H9 (cell line): ENCODE data around the gene FXYD3. TPM values are rescaled to one million over a fixed set of nuclear protein-coding genes. Genes with fewer than 3 reads are reported as not detected.
A peak's percentile ranks its signal among the peaks of the same experiment; 100 is the strongest.
"Not testable (repeated sequence)": the region's sequence is repeated elsewhere in the genome, so short reads cannot be mapped to it uniquely, and the experiment has no call there.

Experiments
- DNase-seq: peaks from one replicate; pipeline ENCODE4 v3.0.0-alpha.2; 2017
- H2AFZ ChIP-seq: one replicate; pipeline ENCODE4 v1.6.1; 2013; ENCODE audit warnings: mild to moderate bottlenecking, low read length, control low read depth, moderate library complexity
- H2AK5ac ChIP-seq: 2 replicates; pipeline ENCODE4 v1.6.1; 2013; ENCODE audit warnings: low read length, control low read depth, mixed read lengths; ENCODE audit not compliant: insufficient read length
- H2BK120ac ChIP-seq: one replicate; pipeline ENCODE4 v1.6.1; 2013; ENCODE audit warnings: low read depth, mild to moderate bottlenecking, low read length, control low read depth, inconsistent platforms; ENCODE audit not compliant: poor library complexity, severe bottlenecking
- H2BK12ac ChIP-seq: 2 replicates; pipeline ENCODE4 v1.6.1; 2013; ENCODE audit warnings: low read length, control low read depth, mixed read lengths, low read depth; ENCODE audit not compliant: insufficient read length
- H2BK15ac ChIP-seq: 2 replicates; pipeline ENCODE4 v1.6.1; 2013; ENCODE audit warnings: low read depth, low read length, control low read depth
- H2BK20ac ChIP-seq: one replicate; pipeline ENCODE4 v1.6.1; 2013; ENCODE audit warnings: low read depth, mild to moderate bottlenecking, low read length, control low read depth, inconsistent platforms; ENCODE audit not compliant: poor library complexity, severe bottlenecking
- H2BK5ac ChIP-seq: 2 replicates; pipeline ENCODE4 v1.6.1; 2013; ENCODE audit warnings: low read length, control low read depth, mixed read lengths; ENCODE audit not compliant: insufficient read length
- H3K14ac ChIP-seq: 2 replicates; pipeline ENCODE4 v1.6.1; 2013; ENCODE audit warnings: low read length, control low read depth; ENCODE audit not compliant: insufficient read depth
- H3K18ac ChIP-seq: 2 replicates; pipeline ENCODE4 v1.6.1; 2013; ENCODE audit warnings: low read depth, mild to moderate bottlenecking, mixed read lengths, low read length, control low read depth; ENCODE audit not compliant: insufficient read length
- H3K23ac ChIP-seq: 2 replicates; pipeline ENCODE4 v1.6.1; 2013; ENCODE audit warnings: low read length, control low read depth, mixed read lengths, low read depth; ENCODE audit not compliant: insufficient read length
- H3K23me2 ChIP-seq: 2 replicates; pipeline ENCODE4 v1.6.1; 2013; ENCODE audit warnings: low read depth, mild to moderate bottlenecking, mixed read lengths, low read length, control low read depth; ENCODE audit not compliant: insufficient read length, poor library complexity, severe bottlenecking
- H3K27ac ChIP-seq: 2 replicates; pipeline ENCODE4 v1.5.1; 2013; ENCODE audit warnings: low read length, control low read depth, mixed read lengths, low read depth; ENCODE audit not compliant: insufficient read length
- H3K27me3 ChIP-seq: 2 replicates; pipeline ENCODE4 v1.6.1; 2013; ENCODE audit warnings: low read length, control low read depth, inconsistent platforms; ENCODE audit not compliant: insufficient read depth
- H3K4ac ChIP-seq: 2 replicates; pipeline ENCODE4 v1.6.1; 2013; ENCODE audit warnings: low read depth, mild to moderate bottlenecking, control low read depth, inconsistent platforms, low read length, moderate library complexity
- H3K4me1 ChIP-seq: 2 replicates; pipeline ENCODE4 v1.6.1; 2013; ENCODE audit warnings: low read length, control low read depth, inconsistent platforms; ENCODE audit not compliant: insufficient read depth
- H3K4me2 ChIP-seq: 2 replicates; pipeline ENCODE4 v1.6.1; 2013; ENCODE audit warnings: low read length, control low read depth, mixed read lengths; ENCODE audit not compliant: insufficient read length, insufficient read depth
- H3K56ac ChIP-seq: 2 replicates; pipeline ENCODE4 v1.6.1; 2013; ENCODE audit warnings: low read depth, mild to moderate bottlenecking, mixed read lengths, low read length, control low read depth; ENCODE audit not compliant: insufficient read length
- H3K79me1 ChIP-seq: 2 replicates; pipeline ENCODE4 v1.6.1; 2013; ENCODE audit warnings: low read depth, mild to moderate bottlenecking, moderate library complexity, low read length, control low read depth, inconsistent platforms; ENCODE audit not compliant: insufficient read depth, poor library complexity, severe bottlenecking
- H3K79me2 ChIP-seq: 2 replicates; pipeline ENCODE4 v1.6.1; 2013; ENCODE audit warnings: low read length, control low read depth, inconsistent platforms; ENCODE audit not compliant: insufficient read depth
- H3K9ac ChIP-seq: 2 replicates; pipeline ENCODE4 v1.6.1; 2013; ENCODE audit warnings: low read length, control low read depth, mixed read lengths; ENCODE audit not compliant: insufficient read length; ENCODE audit errors: extremely low read depth
- H3K9me3 ChIP-seq: one replicate; pipeline ENCODE4 v1.6.1; 2013; ENCODE audit warnings: low read depth, low read length, inconsistent platforms; ENCODE audit not compliant: control insufficient read depth
- H3T11ph ChIP-seq: one replicate; pipeline ENCODE4 v1.6.1; 2013; ENCODE audit warnings: mild to moderate bottlenecking, low read length, control low read depth, inconsistent platforms
- H4K20me1 ChIP-seq: one replicate; pipeline ENCODE4 v1.6.1; 2013; ENCODE audit not compliant: control insufficient read depth, insufficient read length, insufficient read depth
- H4K5ac ChIP-seq: 2 replicates; pipeline ENCODE4 v1.6.1; 2013; ENCODE audit warnings: low read depth, mild to moderate bottlenecking, mixed read lengths, low read length, control low read depth; ENCODE audit not compliant: insufficient read length
- H4K8ac ChIP-seq: replicated peaks from 2 replicates; pipeline ENCODE4 v1.6.1; 2013; ENCODE audit warnings: low read length, control low read depth, mixed read lengths, low read depth; ENCODE audit not compliant: insufficient read length
- H4K91ac ChIP-seq: 2 replicates; pipeline ENCODE4 v1.6.1; 2013; ENCODE audit warnings: low read depth, mild to moderate bottlenecking, moderate library complexity, mixed read lengths, low read length, control low read depth; ENCODE audit not compliant: insufficient read length
- H3K27ac Mint-ChIP-seq, 3 experiments: 2 replicates in 2 of 3; 3 replicates in 1 of 3; pipeline ENCODE4 v1.8.0; 2020 to 2021; ENCODE audit warnings: mixed read lengths in 3 of 3, mild to moderate bottlenecking in 1 of 3, moderate library complexity in 1 of 3
- H3K27me3 Mint-ChIP-seq: 2 replicates; pipeline ENCODE4 v1.8.0; 2021; ENCODE audit warnings: low read depth, mild to moderate bottlenecking, moderate library complexity, mixed read lengths
- H3K36me3 Mint-ChIP-seq, 3 experiments: 2 replicates in 2 of 3; 3 replicates in 1 of 3; pipeline ENCODE4 v1.8.0; 2020 to 2021; ENCODE audit warnings: low read depth in 3 of 3, mixed read lengths in 3 of 3; ENCODE audit not compliant: insufficient read depth in 1 of 3
- H3K4me1 Mint-ChIP-seq, 2 experiments: 2 replicates each; pipeline ENCODE4 v1.8.0; 2020; ENCODE audit warnings: mixed read lengths in 2 of 2
- H3K4me3 Mint-ChIP-seq, 2 experiments: 2 replicates in 1 of 2; 3 replicates in 1 of 2; pipeline ENCODE4 v1.8.0; 2020 to 2021; ENCODE audit warnings: mild to moderate bottlenecking in 2 of 2, mixed read lengths in 2 of 2, moderate library complexity in 1 of 2
- H3K9me3 Mint-ChIP-seq, 2 experiments: 2 replicates in 1 of 2; 3 replicates in 1 of 2; pipeline ENCODE4 v1.8.0; 2020; ENCODE audit warnings: mild to moderate bottlenecking in 2 of 2, mixed read lengths in 2 of 2, moderate library complexity in 1 of 2
- WGBS: extraction: QIAGEN DNeasy Blood & Tissue Kit; methylation state at CpG from one replicate; pipeline ENCODE4 v1.1.7; 2013; ENCODE audit warnings: missing lambda C conversion rate, low lambda C conversion rate, mixed read lengths; ENCODE audit not compliant: insufficient read length; ENCODE audit errors: extremely low coverage; 5-methylcytosine and 5-hydroxymethylcytosine counted together
- total RNA-seq: library from RNA; stranded (reverse); gene quantifications from 2 replicates; pipeline ENCODE4 v1.2.1, GENCODE V29; 2021
- TF ChIP-seq, protein P1 (sequence below): fragments of 200-600 bp; sonication (generic); conservative IDR thresholded peaks from 3 replicates; pipeline ENCODE4 v1.8.0; 2021; ENCODE audit warnings: antibody characterized with exemption, mild to moderate bottlenecking

FXYD3 gene
- total RNA-seq, 1 experiment from 2014 or later = 1.5 TPM

DNA sequence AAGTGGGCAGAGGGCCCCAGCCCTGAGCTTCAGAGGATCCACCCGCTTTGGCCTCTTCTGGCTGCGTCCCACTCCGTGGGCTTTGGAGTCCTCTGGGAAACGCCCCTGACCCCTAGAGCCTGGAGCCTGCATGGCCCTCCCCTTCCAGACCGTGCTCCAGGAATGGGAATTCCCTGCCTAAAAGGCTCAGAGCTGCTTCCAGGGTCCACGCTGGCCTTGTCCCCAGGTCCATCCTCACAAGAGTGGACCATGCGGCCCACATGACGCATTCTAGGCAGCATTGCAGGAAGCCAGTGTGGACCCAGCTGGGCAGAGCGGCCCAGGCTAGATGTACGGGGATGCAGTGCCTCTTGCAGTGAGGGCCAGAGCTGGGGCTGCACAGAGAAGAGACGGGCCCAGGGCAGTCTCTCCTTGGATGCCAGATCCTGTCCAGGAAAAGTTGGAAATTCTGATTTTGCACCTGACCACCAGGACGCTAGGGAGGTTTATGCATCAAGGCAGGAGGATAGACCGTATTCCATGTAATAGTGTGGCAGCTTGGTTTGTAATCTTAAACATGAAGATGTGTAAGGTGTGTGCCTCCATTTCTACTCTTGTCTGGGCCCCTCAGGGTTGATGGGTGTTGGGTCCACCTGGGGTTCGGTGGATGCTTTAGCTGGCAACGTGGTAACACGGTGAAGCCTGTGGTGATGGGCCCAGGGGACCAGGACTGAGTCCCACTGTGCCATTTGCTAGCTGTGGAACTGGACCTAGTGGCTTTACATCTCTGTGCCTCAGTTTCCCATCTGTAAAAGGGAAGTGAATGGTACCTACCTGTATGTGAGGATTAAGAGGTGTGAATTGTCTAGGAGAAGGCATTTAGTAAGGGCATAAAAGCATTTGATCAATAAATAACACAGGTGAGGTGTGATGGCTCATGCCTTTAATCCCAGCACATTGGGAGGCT, 14.8 kb upstream of the FXYD3 start:
- Mint-ChIP-seq H3K36me3 (no peaks in the 10 kb centered on the region), H3K27ac (no peak overlapping the region; a peak in 1 of 7 replicates), H3K4me3 (no peak overlapping the region), H3K9me3 (no peaks in the 10 kb centered on the region), H3K27me3 (peaks cover 3% of the 10 kb centered on the region; the same call in 1 of the 2 replicates), H3K4me1 (peaks cover 9 to 11% of the 10 kb centered on the region in 2 experiments)
- Histone ChIP-seq H3K4ac (no peak overlapping the region), H3K56ac (no peak overlapping the region), H3K79me1 (no peaks in the 10 kb centered on the region), H3K4me2 (no peak overlapping the region), H3K4me1 (no peaks in the 10 kb centered on the region), H3K18ac (no peak overlapping the region), H2BK5ac (no peak overlapping the region), H3K14ac (no peak overlapping the region; the same call in 1 of the 2 replicates), H2BK15ac (no peak overlapping the region), H2BK20ac (no peak overlapping the region), H2BK120ac (no peak overlapping the region), H3K23me2 (no peaks in the 10 kb centered on the region), H3K79me2 (no peaks in the 10 kb centered on the region), H2AFZ (no peak overlapping the region), H4K8ac (peak overlapping the region; percentile 19), H3K27me3 (no peaks in the 10 kb centered on the region), H3K23ac (no peak overlapping the region), H3K9me3 (no peaks in the 10 kb centered on the region), H3K9ac (no peak overlapping the region), H3K27ac (no peak overlapping the region), H2AK5ac (no peak overlapping the region), H2BK12ac (no peak overlapping the region), H4K5ac (no peak overlapping the region), H4K20me1 (peaks cover 4% of the 10 kb centered on the region), H3T11ph (no peak overlapping the region), H4K91ac (no peak overlapping the region)
- TF ChIP-seq, protein P1, sequence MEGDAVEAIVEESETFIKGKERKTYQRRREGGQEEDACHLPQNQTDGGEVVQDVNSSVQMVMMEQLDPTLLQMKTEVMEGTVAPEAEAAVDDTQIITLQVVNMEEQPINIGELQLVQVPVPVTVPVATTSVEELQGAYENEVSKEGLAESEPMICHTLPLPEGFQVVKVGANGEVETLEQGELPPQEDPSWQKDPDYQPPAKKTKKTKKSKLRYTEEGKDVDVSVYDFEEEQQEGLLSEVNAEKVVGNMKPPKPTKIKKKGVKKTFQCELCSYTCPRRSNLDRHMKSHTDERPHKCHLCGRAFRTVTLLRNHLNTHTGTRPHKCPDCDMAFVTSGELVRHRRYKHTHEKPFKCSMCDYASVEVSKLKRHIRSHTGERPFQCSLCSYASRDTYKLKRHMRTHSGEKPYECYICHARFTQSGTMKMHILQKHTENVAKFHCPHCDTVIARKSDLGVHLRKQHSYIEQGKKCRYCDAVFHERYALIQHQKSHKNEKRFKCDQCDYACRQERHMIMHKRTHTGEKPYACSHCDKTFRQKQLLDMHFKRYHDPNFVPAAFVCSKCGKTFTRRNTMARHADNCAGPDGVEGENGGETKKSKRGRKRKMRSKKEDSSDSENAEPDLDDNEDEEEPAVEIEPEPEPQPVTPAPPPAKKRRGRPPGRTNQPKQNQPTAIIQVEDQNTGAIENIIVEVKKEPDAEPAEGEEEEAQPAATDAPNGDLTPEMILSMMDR = no peak
- no CpG with 5 or more reads among the region's 16 CpGs for WGBS
- no peak for DNase-seq

DNA sequence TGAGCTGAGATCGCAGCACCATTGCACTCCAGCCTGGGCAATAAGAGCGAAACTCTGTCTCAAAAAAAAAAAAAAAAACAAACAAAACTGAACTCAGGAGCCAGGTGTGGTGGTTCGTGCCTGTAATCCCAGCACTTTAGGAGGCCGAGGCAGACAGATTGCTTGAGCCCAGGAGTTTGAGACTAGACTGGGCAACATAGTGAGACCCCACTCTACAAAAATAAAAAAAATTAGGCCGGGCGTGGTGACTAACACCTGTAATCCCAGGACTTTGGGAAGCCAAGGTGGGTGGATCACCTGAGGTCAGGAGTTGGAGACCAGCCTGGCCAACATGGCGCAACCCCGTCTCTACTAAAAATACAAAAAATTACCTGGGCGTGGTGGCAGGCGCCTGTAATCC, 13.7 kb upstream of the FXYD3 start:
- H2AFZ ChIP-seq, DNase-seq, H3K4me1 ChIP-seq, H3T11ph ChIP-seq, H2AK5ac ChIP-seq, H3K9me3 ChIP-seq, H2BK120ac ChIP-seq, H3K9me3 Mint-ChIP-seq, H3K79me2 ChIP-seq, H3K27me3 ChIP-seq, H2BK5ac ChIP-seq, H4K8ac ChIP-seq, H4K5ac ChIP-seq, H3K4me1 Mint-ChIP-seq, H3K14ac ChIP-seq, H3K9ac ChIP-seq, H3K79me1 ChIP-seq, H2BK20ac ChIP-seq, H3K27me3 Mint-ChIP-seq, H3K4me2 ChIP-seq, H4K20me1 ChIP-seq, H3K27ac ChIP-seq, H3K56ac ChIP-seq, H3K23ac ChIP-seq, H2BK15ac ChIP-seq, H3K4ac ChIP-seq, H2BK12ac ChIP-seq, H3K36me3 Mint-ChIP-seq, H3K4me3 Mint-ChIP-seq, H3K27ac Mint-ChIP-seq, H3K23me2 ChIP-seq, H4K91ac ChIP-seq, H3K18ac ChIP-seq: not testable (repeated sequence)
- no CpG with 5 or more reads among the region's 10 CpGs for WGBS
